Neural crest cell (in vitro differentiated cells): ENCODE measurements around the gene SUCLA2. TPM values are rescaled to one million over a fixed set of nuclear protein-coding genes. Genes with fewer than 3 reads are reported as not detected.

ENCODE experiments used
- DNase-seq: peaks from one replicate; pipeline ENCODE4 v3.0.0; 2021; ENCODE audit warnings: low read depth, mixed read lengths, low spot score
- H3K27ac Mint-ChIP-seq: one replicate; pipeline ENCODE4 v1.8.0; 2021; ENCODE audit warnings: mild to moderate bottlenecking, mixed read lengths; ENCODE audit not compliant: unreplicated experiment
- H3K27me3 Mint-ChIP-seq: 2 replicates; pipeline ENCODE4 v1.8.0; 2021; ENCODE audit warnings: low read depth, mild to moderate bottlenecking, mixed read lengths
- H3K36me3 Mint-ChIP-seq: 2 replicates; pipeline ENCODE4 v1.8.0; 2021; ENCODE audit warnings: low read depth, mild to moderate bottlenecking, mixed read lengths
- H3K4me1 Mint-ChIP-seq: 2 replicates; pipeline ENCODE4 v1.8.0; 2021; ENCODE audit warnings: mixed read lengths
- H3K4me3 Mint-ChIP-seq: one replicate; pipeline ENCODE4 v1.8.0; 2021; ENCODE audit warnings: mild to moderate bottlenecking, mixed read lengths
- H3K9me3 Mint-ChIP-seq: 2 replicates; pipeline ENCODE4 v1.8.0; 2021; ENCODE audit warnings: mixed read lengths
- long read RNA-seq: library from polyadenylated mRNA; unstranded; transcript quantifications from one replicate; pipeline ENCODE4 v2.0.0, GENCODE V29; 2020
- total RNA-seq: library from RNA; stranded (reverse); gene quantifications from 2 replicates; pipeline ENCODE4 v1.2.1, GENCODE V29; 2021
- TF ChIP-seq, protein P1 (sequence below): fragments of 200-600 bp; sonication (generic); conservative IDR thresholded peaks from 2 replicates; pipeline ENCODE4 v1.5.0; 2021; ENCODE audit warnings: antibody characterized with exemption, mild to moderate bottlenecking

SUCLA2 gene
- 49.3 and 53.1 TPM in 2 replicates for total RNA-seq
- long read RNA-seq, transcript SUCLA2-218 (11 exons, 2,321 nt): minor isoform, 15 of 456 reads
- long read RNA-seq, transcript SUCLA2-219 (11 exons, 2,111 nt): major isoform, 390 of 456 reads
- long read RNA-seq, partial matches to known transcripts: 19 of 456 reads
- long read RNA-seq, other reads (novel, unspliced or antisense): 26 of 456 reads

DNA sequence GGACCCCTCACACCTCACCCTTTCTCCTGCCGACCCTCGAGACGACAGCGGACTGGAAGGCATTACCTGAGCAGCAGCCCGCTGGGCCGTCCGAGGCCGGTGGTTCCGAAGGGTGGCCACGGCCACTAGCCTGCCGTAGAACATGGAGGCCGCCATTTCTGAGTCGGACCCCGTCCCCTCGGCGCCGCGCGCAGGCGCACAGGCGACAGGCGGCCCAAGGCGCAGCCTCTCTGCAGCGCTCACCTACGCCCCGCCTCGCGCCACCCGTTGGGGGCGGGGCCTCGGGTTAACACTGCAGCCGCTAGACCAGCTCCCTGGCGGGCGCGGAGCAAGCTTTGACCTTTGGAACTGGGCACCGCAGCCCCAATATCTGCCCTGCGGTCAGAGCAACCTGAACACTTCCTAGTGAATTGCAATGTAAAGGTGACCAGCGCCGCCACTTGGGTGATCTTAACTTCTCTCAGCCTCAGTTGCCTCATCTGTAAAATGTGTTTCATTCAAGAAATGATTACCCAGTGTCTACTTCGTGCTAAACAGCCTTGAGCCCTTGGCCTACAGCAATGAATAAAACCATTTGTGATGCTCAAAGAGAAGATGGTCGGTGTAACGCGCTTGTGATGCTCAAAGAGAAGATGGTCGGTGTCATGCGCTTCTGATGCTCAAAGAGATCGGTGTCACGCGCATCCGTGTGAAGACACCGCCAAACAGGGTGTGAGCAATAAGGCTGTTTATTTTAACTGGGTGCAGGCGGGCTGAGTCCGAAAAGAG is at the start of gene SUCLA2:
Gene SUCLA2, minus strand, starts transcription at position 160 of the 768 bp plus-strand sequence. Its CDS starts 4 bp downstream, at position 156.
- Mint-ChIP-seq H3K9me3 (no peaks in the 10 kb centered on the region), H3K27ac (peak within 1 kb of the TSS; percentile 86), H3K27me3 (no peaks in the 10 kb centered on the region), H3K4me3 (peak within 1 kb of the TSS; percentile 96), H3K4me1 (peaks cover 29% of the 10 kb centered on the region), H3K36me3 (peaks cover 3% of the 10 kb centered on the region)
- TF ChIP-seq, protein P1, sequence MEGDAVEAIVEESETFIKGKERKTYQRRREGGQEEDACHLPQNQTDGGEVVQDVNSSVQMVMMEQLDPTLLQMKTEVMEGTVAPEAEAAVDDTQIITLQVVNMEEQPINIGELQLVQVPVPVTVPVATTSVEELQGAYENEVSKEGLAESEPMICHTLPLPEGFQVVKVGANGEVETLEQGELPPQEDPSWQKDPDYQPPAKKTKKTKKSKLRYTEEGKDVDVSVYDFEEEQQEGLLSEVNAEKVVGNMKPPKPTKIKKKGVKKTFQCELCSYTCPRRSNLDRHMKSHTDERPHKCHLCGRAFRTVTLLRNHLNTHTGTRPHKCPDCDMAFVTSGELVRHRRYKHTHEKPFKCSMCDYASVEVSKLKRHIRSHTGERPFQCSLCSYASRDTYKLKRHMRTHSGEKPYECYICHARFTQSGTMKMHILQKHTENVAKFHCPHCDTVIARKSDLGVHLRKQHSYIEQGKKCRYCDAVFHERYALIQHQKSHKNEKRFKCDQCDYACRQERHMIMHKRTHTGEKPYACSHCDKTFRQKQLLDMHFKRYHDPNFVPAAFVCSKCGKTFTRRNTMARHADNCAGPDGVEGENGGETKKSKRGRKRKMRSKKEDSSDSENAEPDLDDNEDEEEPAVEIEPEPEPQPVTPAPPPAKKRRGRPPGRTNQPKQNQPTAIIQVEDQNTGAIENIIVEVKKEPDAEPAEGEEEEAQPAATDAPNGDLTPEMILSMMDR: no peak
- peak; percentile 89 for DNase-seq

DNA sequence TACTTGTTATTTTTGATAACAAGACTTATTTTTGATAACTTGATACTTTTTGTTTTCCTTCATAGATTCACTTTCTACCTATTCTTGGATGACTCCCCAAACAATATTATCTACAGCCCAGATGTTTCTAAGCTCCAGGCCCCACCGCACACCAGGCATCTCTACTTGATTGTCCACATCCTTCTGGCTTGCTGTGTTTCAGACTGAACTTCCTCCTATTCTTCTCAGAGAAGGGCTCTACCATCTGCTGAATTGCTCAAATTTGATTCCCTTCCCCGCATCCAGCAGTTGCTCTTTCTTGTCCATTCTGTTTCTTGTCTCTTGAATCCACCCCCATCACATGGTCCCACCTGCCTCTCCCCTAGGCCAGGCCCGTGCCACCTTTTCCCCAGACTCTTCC is 49.5 kb upstream of the SUCLA2 start:
- H3K36me3 Mint-ChIP-seq: peaks cover 15% of the 10 kb centered on the region
- no peak overlapping the region for H3K27ac Mint-ChIP-seq
- no peak for DNase-seq
- H3K9me3 Mint-ChIP-seq: no peaks in the 10 kb centered on the region
- H3K4me1 Mint-ChIP-seq: no peaks in the 10 kb centered on the region
- TF ChIP-seq, protein P1: no peak
- no peak overlapping the region for H3K4me3 Mint-ChIP-seq
- no peaks in the 10 kb centered on the region for H3K27me3 Mint-ChIP-seq

DNA sequence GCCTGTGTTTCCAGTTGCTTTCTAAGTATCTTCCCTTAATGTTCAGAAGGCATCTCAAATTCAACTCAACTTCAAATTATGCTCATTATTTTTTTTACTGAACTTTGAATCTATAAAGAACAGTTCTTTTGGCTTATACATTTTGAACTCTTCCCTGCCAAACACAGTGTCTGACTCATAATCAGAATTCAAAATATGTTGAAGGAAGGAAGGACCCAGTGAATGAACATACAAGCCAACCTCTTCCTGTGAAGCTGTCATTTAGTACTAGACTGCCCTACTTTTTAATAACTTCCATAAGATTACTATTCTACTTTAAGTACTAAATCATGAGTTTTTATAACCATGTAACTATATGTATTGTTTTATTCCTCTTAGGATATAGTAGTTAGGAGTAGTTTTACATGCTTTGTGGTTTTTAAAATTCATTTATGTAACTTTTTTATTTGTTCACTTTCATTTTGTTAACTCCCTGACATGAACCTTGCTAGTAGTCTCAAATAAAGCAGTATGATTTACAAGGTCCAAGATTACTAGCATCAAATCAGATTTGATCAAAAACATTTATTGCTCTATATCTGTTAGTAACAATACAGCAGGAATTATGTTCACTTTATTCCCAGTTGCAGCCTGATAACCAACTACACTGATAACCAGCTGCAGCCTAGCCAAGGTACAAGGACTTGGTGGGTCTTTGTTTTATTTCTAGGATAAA is 42.9 kb upstream of the SUCLA2 start:
- no peaks in the 10 kb centered on the region for H3K9me3 Mint-ChIP-seq
- DNase-seq: no peak
- no peak overlapping the region for H3K4me3 Mint-ChIP-seq
- peaks cover 13% of the 10 kb centered on the region for H3K36me3 Mint-ChIP-seq
- no peak overlapping the region for H3K27ac Mint-ChIP-seq
- peaks cover 4% of the 10 kb centered on the region for H3K4me1 Mint-ChIP-seq
- no peaks in the 10 kb centered on the region for H3K27me3 Mint-ChIP-seq
- TF ChIP-seq, protein P1: no peak

DNA sequence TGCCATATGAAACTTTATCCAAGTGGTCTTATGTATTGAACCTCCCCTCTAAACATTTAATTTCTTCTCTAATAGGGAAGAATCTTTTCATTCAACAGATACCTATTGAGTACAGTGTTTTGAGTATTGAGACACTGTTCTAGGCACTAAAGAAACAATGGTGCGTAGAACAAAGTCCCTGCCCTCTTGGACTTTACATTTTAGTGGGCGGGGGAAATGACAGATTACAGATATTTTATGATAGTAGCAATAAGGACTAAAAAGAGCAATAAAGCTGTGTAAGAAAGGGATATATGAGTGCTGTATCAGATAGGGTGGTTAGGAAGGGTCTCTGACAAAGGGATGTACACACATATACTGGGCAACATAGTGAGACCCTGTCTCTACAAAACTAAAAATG is 41.8 kb upstream of the SUCLA2 start:
- Mint-ChIP-seq H3K4me1 (peaks cover 14% of the 10 kb centered on the region), H3K27ac (no peak overlapping the region), H3K9me3 (no peaks in the 10 kb centered on the region), H3K36me3 (peaks cover 13% of the 10 kb centered on the region), H3K27me3 (no peaks in the 10 kb centered on the region), H3K4me3 (no peak overlapping the region)
- TF ChIP-seq, protein P1: no peak
- no peak for DNase-seq

DNA sequence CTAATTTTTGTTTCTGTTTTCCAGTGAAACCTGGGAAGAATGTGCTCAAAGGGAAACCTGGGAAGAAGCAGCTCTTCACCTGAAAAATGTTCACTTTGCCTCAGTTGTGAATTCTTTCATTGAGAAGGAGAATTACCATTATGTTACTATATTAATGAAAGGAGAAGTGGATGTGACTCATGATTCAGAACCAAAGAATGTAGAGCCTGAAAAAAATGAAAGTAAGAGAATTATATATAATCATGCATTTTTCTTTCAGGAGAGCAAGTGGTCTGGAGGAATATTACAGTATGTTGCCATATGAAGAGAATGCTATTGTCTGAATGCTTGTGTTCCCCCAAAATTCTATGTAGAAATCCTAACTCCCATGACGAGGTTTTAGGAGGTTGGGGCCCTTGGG is 39.8 kb upstream of the SUCLA2 start:
- Mint-ChIP-seq H3K4me3 (peak overlapping the region; percentile 54), H3K27ac (no peak overlapping the region), H3K4me1 (peaks cover 29% of the 10 kb centered on the region), H3K36me3 (peaks cover 13% of the 10 kb centered on the region), H3K27me3 (no peaks in the 10 kb centered on the region), H3K9me3 (no peaks in the 10 kb centered on the region)
- TF ChIP-seq, protein P1: no peak
- DNase-seq: no peak
